Adrenal gland (tissue), 12 donors: Measurements from ENCODE around the gene SNAP25. TPM values are rescaled to one million over a fixed set of nuclear protein-coding genes. Genes with fewer than 3 reads are reported as not detected.
A peak's percentile ranks its signal among the peaks of the same experiment; 100 is the strongest.

Source experiments
- DNase-seq, 7 donors: peaks; one replicate each; pipeline ENCODE4 v3.0.0-alpha.2; 2019 to 2020
- H3K27ac ChIP-seq, 5 donors: fragments of 200-600 bp; sonication (generic) in 4 of 5; 1 replicate in 3 of 5; 2 replicates in 2 of 5; pipeline versions ENCODE4 v1.5.1 to v1.8.0; 2016 to 2020; ENCODE audit warnings: mild to moderate bottlenecking in 1 of 5
- H3K27me3 ChIP-seq: fragments of 200-600 bp; 2 replicates; pipeline ENCODE4 v1.8.0; 2021
- H3K36me3 ChIP-seq, 2 donors: fragments of 200-600 bp; replicated peaks in 1 of 2; 1 replicate in 1 of 2; 2 replicates in 1 of 2; pipeline versions ENCODE4 v1.5.1 to v1.8.0; 2018 to 2022
- H3K4me1 ChIP-seq, 2 donors: fragments of 200-600 bp; replicated peaks in 1 of 2; 1 replicate in 1 of 2; 2 replicates in 1 of 2; pipeline versions ENCODE4 v1.5.1 to v1.8.0; 2018 to 2021
- H3K4me3 ChIP-seq, 4 donors: fragments of 200-600 bp; sonication (generic) in 3 of 4; one replicate each; pipeline ENCODE4 v1.5.1; 2016 to 2018
- H3K9me3 ChIP-seq, 3 donors: fragments of 200-600 bp; sonication (generic) in 1 of 3; replicated peaks in 1 of 3; 1 replicate in 2 of 3; 2 replicates in 1 of 3; pipeline versions ENCODE4 v1.5.1 to v1.8.0; 2016 to 2021
- POLR2A ChIP-seq, 2 donors: fragments of 450-650 bp; IDR thresholded peaks; one replicate each; pipeline ENCODE4 v1.6.1; 2017; ENCODE audit warnings: antibody characterized with exemption in 2 of 2, mild to moderate bottlenecking in 2 of 2, moderate library complexity in 1 of 2
- WGBS, 4 donors: extraction: QIAGEN DNeasy Blood & Tissue Kit in 2 of 4; methylation state at CpG; one replicate each; pipeline versions ENCODE4 v1.1.5 to v1.1.7; 2013 to 2017; 5-methylcytosine and 5-hydroxymethylcytosine counted together
- intact Hi-C, 2 donors: fragments of 100-400 bp; cut with DNase I; formaldehyde crosslinking; loops; one replicate each; pipeline versions ENCODE4 v1.14.1 to v1.15.0; 2022 to 2023
- polyA plus RNA-seq, 3 donors: library from polyadenylated mRNA; stranded (reverse); fragments of 200-250 nt in 2 of 3; fragments of 350-450 nt in 1 of 3; fragmentation: Illumina TruSeq in 1 of 3; extraction: RNeasy Lipid Tissue Mini Kit (QIAGEN cat#74804) in 1 of 3; gene quantifications; one replicate each; pipeline ENCODE4 v1.2.3, GENCODE V29; 2013 to 2014
- total RNA-seq, 9 donors: library from RNA; depleted of rRNA in 4 of 9; stranded (reverse); fragments of >200 nt in 4 of 9; fragments of 120-200 nt in 1 of 9; fragmentation: NEBNext Ultra II Directional in 1 of 9; extraction: Animal tissue kit (Norgen Biotek cat#: 25700) in 1 of 9; gene quantifications; one replicate each; pipeline versions ENCODE4 v1.1.0 to v1.2.4, GENCODE V29; 2013 to 2023
- TF ChIP-seq, protein P1 (sequence below), 6 experiments: fragments of 450-650 bp in 4 of 6; fragments of 200-600 bp in 2 of 6; sonication (generic) in 1 of 6; IDR thresholded peaks; 1 replicate in 5 of 6; 2 replicates in 1 of 6; pipeline versions ENCODE4 v1.5.1 to v1.8.0; 2016 to 2021; ENCODE audit warnings: antibody characterized with exemption in 6 of 6, mild to moderate bottlenecking in 2 of 6, moderate library complexity in 1 of 6
- donor health status: healthy with polysubstance abuse.
- donor health status: Bipolar disorder and iron deficiency.
- donor health status: DM: yes; HTN: yes; CAD: no.
- donor health status: DM: no; HTN: no; CAD: no.
- donor health status: DM: no; HTN: no; CAD: no.
- donor health status: DM: yes; HTN: yes; CAD: no.

Gene SNAP25
- total and polyA plus RNA-seq, 12 donors, result 1.0 to 35.9 (median 11.8) TPM; not detected in 1

DNA sequence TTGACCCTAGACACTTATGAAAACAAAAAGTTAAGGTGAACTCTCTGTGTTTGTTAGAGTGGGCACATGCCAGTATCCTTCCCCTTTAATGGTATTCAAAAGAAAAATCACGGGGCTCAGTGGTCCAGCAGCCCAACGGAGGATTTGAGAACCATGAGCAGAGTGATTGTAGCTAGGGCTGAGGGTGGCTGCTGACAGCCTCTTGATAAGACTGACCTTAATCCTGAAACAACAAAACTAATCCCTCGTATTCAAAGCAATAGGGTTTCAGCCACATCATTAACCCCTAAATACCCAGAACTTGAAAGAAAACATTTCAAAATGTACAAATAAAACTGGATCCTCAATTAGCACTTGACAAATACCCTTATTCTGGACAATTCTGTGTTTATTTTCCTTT is 95.1 kb downstream of the SNAP25 start:
- no peaks in the 10 kb centered on the region for H3K27me3 ChIP-seq
- no peak overlapping the region for H3K4me3 ChIP-seq
- no peak overlapping the region for H3K27ac ChIP-seq
- TF ChIP-seq POLR2A (IDR thresholded peaks at IDR 0.05), result no peak
- TF ChIP-seq, protein P1, sequence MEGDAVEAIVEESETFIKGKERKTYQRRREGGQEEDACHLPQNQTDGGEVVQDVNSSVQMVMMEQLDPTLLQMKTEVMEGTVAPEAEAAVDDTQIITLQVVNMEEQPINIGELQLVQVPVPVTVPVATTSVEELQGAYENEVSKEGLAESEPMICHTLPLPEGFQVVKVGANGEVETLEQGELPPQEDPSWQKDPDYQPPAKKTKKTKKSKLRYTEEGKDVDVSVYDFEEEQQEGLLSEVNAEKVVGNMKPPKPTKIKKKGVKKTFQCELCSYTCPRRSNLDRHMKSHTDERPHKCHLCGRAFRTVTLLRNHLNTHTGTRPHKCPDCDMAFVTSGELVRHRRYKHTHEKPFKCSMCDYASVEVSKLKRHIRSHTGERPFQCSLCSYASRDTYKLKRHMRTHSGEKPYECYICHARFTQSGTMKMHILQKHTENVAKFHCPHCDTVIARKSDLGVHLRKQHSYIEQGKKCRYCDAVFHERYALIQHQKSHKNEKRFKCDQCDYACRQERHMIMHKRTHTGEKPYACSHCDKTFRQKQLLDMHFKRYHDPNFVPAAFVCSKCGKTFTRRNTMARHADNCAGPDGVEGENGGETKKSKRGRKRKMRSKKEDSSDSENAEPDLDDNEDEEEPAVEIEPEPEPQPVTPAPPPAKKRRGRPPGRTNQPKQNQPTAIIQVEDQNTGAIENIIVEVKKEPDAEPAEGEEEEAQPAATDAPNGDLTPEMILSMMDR (IDR thresholded peaks at IDR 0.05), result no peak
- intact Hi-C loops, result no loop called here
- H3K9me3 ChIP-seq, result no peaks in the 10 kb centered on the region
- no peak for DNase-seq
- WGBS, 4 donors, result 21 to 26% (median 24%) methylated on average over 3 of the region's 3 CpGs
- H3K36me3 ChIP-seq, result no peaks in the 10 kb centered on the region
- peaks cover 0 to 2% of the 10 kb centered on the region in 2 donors for H3K4me1 ChIP-seq

DNA sequence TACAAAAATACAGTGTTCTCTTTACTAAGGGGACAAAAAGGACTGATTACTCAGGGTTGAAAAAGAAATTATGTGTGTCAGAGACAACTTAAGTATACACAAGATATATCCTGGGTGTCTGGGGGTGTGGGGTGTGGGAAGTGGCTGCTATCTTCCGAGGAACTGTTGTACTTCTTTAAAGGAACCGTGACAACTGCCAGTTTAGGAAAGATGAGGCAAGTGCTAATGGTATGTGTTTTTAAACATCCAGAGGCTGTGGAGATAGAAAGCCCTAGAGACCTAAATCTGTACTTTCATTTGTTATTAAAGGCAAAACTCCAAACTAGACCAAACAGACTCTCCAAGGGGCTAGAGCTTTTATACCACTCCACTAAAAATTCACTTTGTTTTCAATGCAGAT is 95.6 kb downstream of the SNAP25 start:
- H3K36me3 ChIP-seq, result no peaks in the 10 kb centered on the region
- peaks cover 0 to 2% of the 10 kb centered on the region in 2 donors for H3K4me1 ChIP-seq
- no peaks in the 10 kb centered on the region for H3K27me3 ChIP-seq
- H3K27ac ChIP-seq, result no peak overlapping the region
- 30 to 51% (median 47%) methylated on average over 2 of the region's 2 CpGs for WGBS, 4 donors
- no peaks in the 10 kb centered on the region for H3K9me3 ChIP-seq
- H3K4me3 ChIP-seq, result no peak overlapping the region
- no peak for DNase-seq
- TF ChIP-seq POLR2A (IDR thresholded peaks at IDR 0.05), result no peak
- TF ChIP-seq, protein P1 (IDR thresholded peaks at IDR 0.05), result no peak
- intact Hi-C loops, result no loop called here

DNA sequence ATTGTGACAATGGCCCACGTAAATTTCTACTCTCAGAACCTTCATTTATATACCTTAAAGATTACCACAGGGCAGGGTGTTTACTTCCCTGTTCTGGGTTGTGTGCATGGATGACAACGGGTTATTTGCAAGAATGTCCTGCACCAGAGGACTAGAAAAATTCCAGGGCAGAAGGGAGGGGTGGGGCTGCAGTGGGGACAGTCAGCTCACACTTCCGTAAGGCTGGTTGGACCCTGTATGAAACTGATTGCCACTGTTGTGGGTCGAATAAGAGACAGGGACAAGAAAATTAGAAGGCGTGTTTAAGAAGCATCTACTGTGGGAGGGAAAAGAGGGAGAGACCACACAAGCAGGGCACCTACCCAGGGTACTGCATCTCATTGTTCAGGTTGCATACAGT is 96.5 kb downstream of the SNAP25 start:
- DNase-seq, result no peak
- no peaks in the 10 kb centered on the region for H3K9me3 ChIP-seq
- WGBS, 4 donors, result 76 to 82% (median 80%) methylated on average over 5 of the region's 5 CpGs
- H3K36me3 ChIP-seq, result no peaks in the 10 kb centered on the region
- TF ChIP-seq POLR2A (IDR thresholded peaks at IDR 0.05), result no peak
- TF ChIP-seq, protein P1 (IDR thresholded peaks at IDR 0.05), result no peak
- H3K27ac ChIP-seq, result no peak overlapping the region
- intact Hi-C loops, result no loop called here
- H3K4me3 ChIP-seq, result no peak overlapping the region
- H3K27me3 ChIP-seq, result no peaks in the 10 kb centered on the region
- H3K4me1 ChIP-seq, result peaks cover 0 to 2% of the 10 kb centered on the region in 2 donors

DNA sequence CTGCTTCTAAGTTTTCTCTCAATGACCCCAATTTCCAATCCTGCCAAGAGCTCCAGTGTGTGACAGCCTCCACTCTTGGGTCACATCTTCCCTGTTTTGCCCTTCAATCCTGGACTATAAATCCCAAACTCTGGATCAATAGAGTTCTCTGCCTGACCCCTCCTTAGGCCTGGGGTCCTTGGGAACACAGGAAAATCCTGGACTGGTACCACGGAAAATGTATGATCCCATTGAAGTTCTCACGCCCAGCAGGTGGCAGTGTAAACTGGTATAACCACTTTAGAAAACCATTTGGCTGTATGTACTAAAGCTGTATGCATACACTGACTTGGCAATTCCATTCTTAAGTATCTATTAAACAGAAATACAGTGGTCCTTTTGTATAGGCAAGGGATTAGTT is 98.0 kb downstream of the SNAP25 start:
- H3K27me3 ChIP-seq, result no peaks in the 10 kb centered on the region
- TF ChIP-seq, protein P1 (IDR thresholded peaks at IDR 0.05), result peak in 5 of 6 experiments; percentile 25 to 48 (median 34)
- TF ChIP-seq POLR2A (IDR thresholded peaks at IDR 0.05), result no peak
- H3K27ac ChIP-seq, result no peak overlapping the region
- no peaks in the 10 kb centered on the region for H3K36me3 ChIP-seq
- peaks cover 0 to 2% of the 10 kb centered on the region in 2 donors for H3K4me1 ChIP-seq
- H3K4me3 ChIP-seq, result no peak overlapping the region
- intact Hi-C loops, result no loop called here
- WGBS, 4 donors, result 67 to 78% (median 73%) methylated on average over 2 of the region's 2 CpGs
- DNase-seq, result peak in 6 of 7 donors; percentile 29 to 65 (median 48)
- H3K9me3 ChIP-seq, result no peaks in the 10 kb centered on the region
